ENCODE data around the gene SDS.

GRCh38 chr12:113449299-113449698 lies 45.6 kb upstream of the SDS start:
- TF ChIP-seq, protein P1, sequence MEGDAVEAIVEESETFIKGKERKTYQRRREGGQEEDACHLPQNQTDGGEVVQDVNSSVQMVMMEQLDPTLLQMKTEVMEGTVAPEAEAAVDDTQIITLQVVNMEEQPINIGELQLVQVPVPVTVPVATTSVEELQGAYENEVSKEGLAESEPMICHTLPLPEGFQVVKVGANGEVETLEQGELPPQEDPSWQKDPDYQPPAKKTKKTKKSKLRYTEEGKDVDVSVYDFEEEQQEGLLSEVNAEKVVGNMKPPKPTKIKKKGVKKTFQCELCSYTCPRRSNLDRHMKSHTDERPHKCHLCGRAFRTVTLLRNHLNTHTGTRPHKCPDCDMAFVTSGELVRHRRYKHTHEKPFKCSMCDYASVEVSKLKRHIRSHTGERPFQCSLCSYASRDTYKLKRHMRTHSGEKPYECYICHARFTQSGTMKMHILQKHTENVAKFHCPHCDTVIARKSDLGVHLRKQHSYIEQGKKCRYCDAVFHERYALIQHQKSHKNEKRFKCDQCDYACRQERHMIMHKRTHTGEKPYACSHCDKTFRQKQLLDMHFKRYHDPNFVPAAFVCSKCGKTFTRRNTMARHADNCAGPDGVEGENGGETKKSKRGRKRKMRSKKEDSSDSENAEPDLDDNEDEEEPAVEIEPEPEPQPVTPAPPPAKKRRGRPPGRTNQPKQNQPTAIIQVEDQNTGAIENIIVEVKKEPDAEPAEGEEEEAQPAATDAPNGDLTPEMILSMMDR (IDR thresholded peaks at IDR 0.05; ENCODE audit: low read length), result no peak
- TF ChIP-seq EZH2 (IDR thresholded peaks at IDR 0.05; ENCODE audit: borderline replicate concordance, low read length), result no peak
